B cell (primary cell): ENCODE results near the gene WNT1. TPM values are rescaled to one million over a fixed set of nuclear protein-coding genes. Genes with fewer than 3 reads are reported as not detected.

Source experiments
- ATAC-seq: fragments of 200-7000 bp; cut with Tn5 transposase; one replicate; pipeline ENCODE4 v1.10.0; 2021; ENCODE audit warnings: low read depth, mild to moderate bottlenecking, moderate number of reproducible peaks, moderate library complexity
- CTCF ChIA-PET: fragments of 350-600 bp; sonication (Branson Sonifier 250); formaldehyde crosslinking; loops from one replicate; lab custom pipeline; 2021; ENCODE audit warnings: antibody characterized with exemption, inconsistent platforms; lab: Charles Lee
- POLR2A ChIA-PET: fragments of 350-600 bp; sonication (Branson Sonifier 250); formaldehyde crosslinking; loops from one replicate; lab custom pipeline; 2021; ENCODE audit warnings: antibody characterized with exemption; lab: Charles Lee
- DNase-seq: peaks from one replicate; pipeline ENCODE4 v3.0.0; 2013
- H2AFZ ChIP-seq: 2 replicates; pipeline ENCODE4 v1.6.1; 2012; ENCODE audit warnings: mild to moderate bottlenecking, low read depth, low read length; ENCODE audit not compliant: insufficient read depth, poor library complexity, severe bottlenecking
- H3K27ac ChIP-seq, 2 donors: 1 replicate in 1 of 2; 2 replicates in 1 of 2; pipeline ENCODE4 v1.5.1; 2012 to 2013; ENCODE audit warnings: low read length in 2 of 2, mild to moderate bottlenecking in 2 of 2, moderate library complexity in 1 of 2
- H3K27me3 ChIP-seq, 4 experiments: fragments of 200-600 bp in 1 of 4; sonication (generic) in 1 of 4; replicated peaks in 1 of 4; 1 replicate in 2 of 4; 2 replicates in 2 of 4; pipeline versions ENCODE4 v1.6.1 to v1.7.0; 2013 to 2016; ENCODE audit warnings: low read length in 3 of 4, mild to moderate bottlenecking in 2 of 4, mixed read lengths in 1 of 4, moderate library complexity in 1 of 4; ENCODE audit not compliant: insufficient read depth in 4 of 4, control insufficient read depth in 3 of 4; ENCODE audit errors: control extremely low read depth in 1 of 4
- H3K36me3 ChIP-seq, 2 experiments: replicated peaks in 1 of 2; 1 replicate in 1 of 2; 2 replicates in 1 of 2; pipeline versions ENCODE4 v1.6.1 to v1.7.1; 2013; ENCODE audit warnings: low read length in 1 of 2; ENCODE audit not compliant: insufficient read depth in 2 of 2, control insufficient read depth in 1 of 2; ENCODE audit errors: control extremely low read depth in 1 of 2, extremely low read depth in 1 of 2
- H3K4me1 ChIP-seq, 2 donors: fragments of 200-600 bp in 1 of 2; sonication (generic) in 1 of 2; 1 replicate in 1 of 2; 2 replicates in 1 of 2; pipeline versions ENCODE4 v1.5.1 to v1.6.1; 2013 to 2017; ENCODE audit warnings: low read length in 2 of 2; ENCODE audit not compliant: control insufficient read depth in 2 of 2, insufficient read depth in 2 of 2
- H3K4me2 ChIP-seq: replicated peaks from 2 replicates; pipeline ENCODE3; 2012; ENCODE audit warnings: mild to moderate bottlenecking, low read depth, low read length; ENCODE audit not compliant: poor library complexity, severe bottlenecking
- H3K4me3 ChIP-seq, 5 experiments: fragments of 200-600 bp in 1 of 5; sonication (generic) in 1 of 5; 1 replicate in 3 of 5; 2 replicates in 2 of 5; pipeline versions ENCODE4 v1.5.1 to v1.7.0; 2011 to 2016; ENCODE audit warnings: low read length in 4 of 5, mild to moderate bottlenecking in 4 of 5, low read depth in 2 of 5, control low read depth in 1 of 5, moderate library complexity in 1 of 5; ENCODE audit not compliant: insufficient read depth in 1 of 5; ENCODE audit errors: control extremely low read depth in 1 of 5, extremely low read depth in 1 of 5
- H3K79me2 ChIP-seq: fragments of 200-600 bp; sonication (generic); one replicate; pipeline ENCODE4 v1.6.0; 2016; ENCODE audit warnings: low read length; ENCODE audit not compliant: control insufficient read depth, insufficient read depth
- H3K9ac ChIP-seq: fragments of 200-600 bp; sonication (generic); 2 replicates; pipeline ENCODE4 v1.6.1; 2017; ENCODE audit warnings: mild to moderate bottlenecking, low read length, moderate library complexity
- H3K9me3 ChIP-seq, 3 donors: one replicate each; pipeline versions ENCODE4 v1.6.1 to v1.7.1; 2013; ENCODE audit warnings: low read length in 2 of 3; ENCODE audit not compliant: control insufficient read depth in 2 of 3, insufficient read depth in 1 of 3; ENCODE audit errors: control extremely low read depth in 1 of 3
- H4K20me1 ChIP-seq: 2 replicates; pipeline ENCODE4 v1.6.0; 2012; ENCODE audit warnings: mild to moderate bottlenecking, low read length; ENCODE audit not compliant: insufficient read depth, control insufficient read depth, poor library complexity, severe bottlenecking
- H3K27ac Mint-ChIP-seq: one replicate; pipeline ENCODE4 v1.8.0; 2021; ENCODE audit warnings: mixed read lengths
- H3K27me3 Mint-ChIP-seq: one replicate; pipeline ENCODE4 v1.8.0; 2021; ENCODE audit warnings: mixed read lengths
- H3K4me1 Mint-ChIP-seq: one replicate; pipeline ENCODE4 v1.8.0; 2021; ENCODE audit warnings: mixed read lengths
- H3K4me3 Mint-ChIP-seq: one replicate; pipeline ENCODE4 v1.8.0; 2021; ENCODE audit warnings: mixed read lengths
- H3K9me3 Mint-ChIP-seq: one replicate; pipeline ENCODE4 v1.8.0; 2022; ENCODE audit warnings: mixed read lengths; ENCODE audit not compliant: insufficient read depth
- CTCF ChIP-seq: fragments of 200-600 bp; IDR thresholded peaks from one replicate; pipeline ENCODE4 v1.8.0; 2022; ENCODE audit warnings: antibody characterized with exemption, mild to moderate bottlenecking
- EZH2 ChIP-seq: IDR thresholded peaks from 2 replicates; pipeline ENCODE4 v1.6.1; 2012; ENCODE audit warnings: borderline replicate concordance, low read depth, mild to moderate bottlenecking, moderate library complexity, low read length; ENCODE audit not compliant: insufficient read depth, poor library complexity, severe bottlenecking
- WGBS: methylation state at CpG from one replicate; pipeline ENCODE4 v1.1.5; 2013; ENCODE audit warnings: missing lambda C conversion rate; ENCODE audit not compliant: insufficient coverage; 5-methylcytosine and 5-hydroxymethylcytosine counted together
- intact Hi-C: fragments of 100-400 bp; cut with micrococcal nuclease; formaldehyde crosslinking; loops from one replicate; pipeline ENCODE4 v1.10.0; 2022
- polyA plus RNA-seq: library from polyadenylated mRNA; depleted of rRNA; stranded (reverse); fragments of >200 nt; gene quantifications from 2 replicates; pipeline ENCODE4 v1.2.3, GENCODE V29; 2012
- total RNA-seq, 2 donors: library from RNA; stranded (reverse); fragments of 120-200 nt in 1 of 2; gene quantifications; 1 replicate in 1 of 2; 2 replicates in 1 of 2; pipeline versions ENCODE4 v1.2.3 to v1.2.4, GENCODE V29; 2013 to 2022

Gene WNT1
- total and polyA plus RNA-seq, 2 donors (not counting 1 experiment from before 2014, with no cell fraction given), result 0.55 TPM; not detected in 1

GRCh38 chr12:48995086-48995879, 17.2 kb downstream of the WNT1 start:
- Histone ChIP-seq H3K4me3 (peak overlapping the region in 1 of 5 experiments; percentile 23), H3K79me2 (no peaks in the 10 kb centered on the region), H3K4me1 (peaks cover 37 to 44% of the 10 kb centered on the region in 2 donors), H2AFZ (peak overlapping the region; percentile 57), H3K9me3 (peaks cover 0 to 4% (median 0%) of the 10 kb centered on the region in 3 donors), H3K27me3 (peaks cover 0 to 72% (median 33%) of the 10 kb centered on the region in 4 experiments), H3K9ac (peak overlapping the region; percentile 11), H3K36me3 (no peaks in the 10 kb centered on the region), H3K27ac (no peak overlapping the region), H4K20me1 (peaks cover 3% of the 10 kb centered on the region), H3K4me2 (peak overlapping the region; percentile 60)
- peak; percentile 72 for DNase-seq
- ATAC-seq, result peak; percentile 26
- peak; percentile 96 for TF ChIP-seq EZH2
- TF ChIP-seq CTCF, result peak; percentile 86
- H3K4me3 Mint-ChIP-seq, result peak overlapping the region; percentile 59
- CTCF ChIA-PET, result interaction anchor here (0.9 to 6.7 kb wide), 16 partner anchors 8 to 142 kb away, joined by 3 to 61 read pairs (median 6); partner anchors contain the start of genes ARF3, DDX23, FKBP11 and PRKAG1
- POLR2A ChIA-PET, result no interaction called here
- peaks cover 40% of the 10 kb centered on the region for H3K4me1 Mint-ChIP-seq
- H3K27me3 Mint-ChIP-seq, result peaks cover 32% of the 10 kb centered on the region
- no peak overlapping the region for H3K27ac Mint-ChIP-seq
- intact Hi-C loops, result loop anchor here (2.0 to 5.0 kb wide), 4 partner anchors 14 to 747 kb away; partner anchors contain the start of genes DDX23 and TMBIM6
- WGBS, result 5% methylated on average over 21 of the region's 32 CpGs
- no peaks in the 10 kb centered on the region for H3K9me3 Mint-ChIP-seq
